HFFc6 (cell line): ENCODE measurements around the gene LEMD3. TPM values are rescaled to one million over a fixed set of nuclear protein-coding genes. Genes with fewer than 3 reads are reported as not detected.

Experiments used
- DNase-seq: peaks from one replicate; pipeline ENCODE4 v3.0.0-alpha.2; 2018
- H3K27ac Mint-ChIP-seq: 2 replicates; pipeline ENCODE4 v1.8.0; 2020; ENCODE audit warnings: mild to moderate bottlenecking, mixed read lengths
- H3K27me3 Mint-ChIP-seq: 2 replicates; pipeline ENCODE4 v1.8.0; 2021; ENCODE audit warnings: mild to moderate bottlenecking, moderate library complexity, mixed read lengths; ENCODE audit not compliant: insufficient read depth
- H3K36me3 Mint-ChIP-seq: 2 replicates; pipeline ENCODE4 v1.8.0; 2021; ENCODE audit warnings: low read depth, mixed read lengths
- H3K4me1 Mint-ChIP-seq: 2 replicates; pipeline ENCODE4 v1.8.0; 2020; ENCODE audit warnings: low read depth, mixed read lengths
- H3K4me3 Mint-ChIP-seq: 2 replicates; pipeline ENCODE4 v1.8.0; 2020; ENCODE audit warnings: mild to moderate bottlenecking, moderate library complexity, mixed read lengths
- H3K9me3 Mint-ChIP-seq: 2 replicates; pipeline ENCODE4 v1.8.0; 2020; ENCODE audit warnings: mild to moderate bottlenecking, mixed read lengths
- total RNA-seq, 6 experiments: library from RNA; stranded (reverse); fragmentation: NEBNext Ultra II Directional; extraction: Animal tissue kit (Norgen Biotek cat#: 25700); gene quantifications; 2 replicates in 1 of 6; 3 replicates in 5 of 6; pipeline ENCODE4 v1.2.3, GENCODE V29; 2021
- TF ChIP-seq, protein P1 (sequence below): fragments of 200-600 bp; sonication (generic); IDR thresholded peaks from 2 replicates; pipeline ENCODE4 v1.5.0; 2021; ENCODE audit warnings: antibody characterized with exemption, mild to moderate bottlenecking

The LEMD3 gene
- total RNA-seq, 6 experiments from 2014 or later = 16.7 to 21.5 (median 17.8) TPM

GRCh38 chr12:65293735-65294134 lies 124.4 kb downstream of the LEMD3 start:
- Mint-ChIP-seq H3K4me3 (no peak overlapping the region), H3K36me3 (peaks cover 11% of the 10 kb centered on the region), H3K27ac (no peak overlapping the region), H3K9me3 (peaks cover 5% of the 10 kb centered on the region; the same call in 1 of the 2 replicates), H3K27me3 (peaks cover 1% of the 10 kb centered on the region; the same call in 1 of the 2 replicates), H3K4me1 (peaks cover 32% of the 10 kb centered on the region)
- DNase-seq = no peak
- TF ChIP-seq, protein P1, sequence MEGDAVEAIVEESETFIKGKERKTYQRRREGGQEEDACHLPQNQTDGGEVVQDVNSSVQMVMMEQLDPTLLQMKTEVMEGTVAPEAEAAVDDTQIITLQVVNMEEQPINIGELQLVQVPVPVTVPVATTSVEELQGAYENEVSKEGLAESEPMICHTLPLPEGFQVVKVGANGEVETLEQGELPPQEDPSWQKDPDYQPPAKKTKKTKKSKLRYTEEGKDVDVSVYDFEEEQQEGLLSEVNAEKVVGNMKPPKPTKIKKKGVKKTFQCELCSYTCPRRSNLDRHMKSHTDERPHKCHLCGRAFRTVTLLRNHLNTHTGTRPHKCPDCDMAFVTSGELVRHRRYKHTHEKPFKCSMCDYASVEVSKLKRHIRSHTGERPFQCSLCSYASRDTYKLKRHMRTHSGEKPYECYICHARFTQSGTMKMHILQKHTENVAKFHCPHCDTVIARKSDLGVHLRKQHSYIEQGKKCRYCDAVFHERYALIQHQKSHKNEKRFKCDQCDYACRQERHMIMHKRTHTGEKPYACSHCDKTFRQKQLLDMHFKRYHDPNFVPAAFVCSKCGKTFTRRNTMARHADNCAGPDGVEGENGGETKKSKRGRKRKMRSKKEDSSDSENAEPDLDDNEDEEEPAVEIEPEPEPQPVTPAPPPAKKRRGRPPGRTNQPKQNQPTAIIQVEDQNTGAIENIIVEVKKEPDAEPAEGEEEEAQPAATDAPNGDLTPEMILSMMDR = no peak

DNA sequence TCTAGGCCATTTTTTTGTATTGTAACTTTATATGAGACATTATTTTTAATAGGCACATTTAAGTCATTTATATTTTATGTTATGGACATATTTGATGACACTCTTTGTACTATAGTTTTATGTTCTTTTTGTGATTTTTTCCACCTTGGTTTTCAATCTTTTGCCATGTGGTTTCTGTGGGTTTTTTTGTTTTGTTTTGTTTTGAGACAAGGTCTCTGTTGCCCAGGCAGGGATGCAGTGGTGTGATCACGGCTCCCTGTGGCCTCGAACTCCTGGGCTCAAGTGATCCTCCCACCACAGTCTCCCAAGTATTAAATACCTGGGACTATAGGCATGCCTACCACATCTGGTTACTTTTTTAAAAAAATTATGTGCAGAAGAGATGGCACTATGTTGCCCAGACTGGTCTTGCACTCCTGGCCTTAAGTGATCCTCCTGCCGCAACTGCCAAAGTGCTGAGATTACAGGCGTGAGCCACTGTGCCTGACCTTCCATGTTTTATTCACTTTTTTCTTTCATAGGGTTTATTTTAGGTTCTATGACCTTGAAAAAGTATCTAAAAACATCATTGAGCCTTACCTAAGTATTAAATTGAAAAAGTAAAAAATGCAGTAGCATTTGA lies 125.4 kb downstream of the LEMD3 start:
- TF ChIP-seq, protein P1 = no peak
- H3K4me3 Mint-ChIP-seq = no peak overlapping the region
- H3K36me3 Mint-ChIP-seq = peaks cover 15% of the 10 kb centered on the region
- peaks cover 5% of the 10 kb centered on the region; the same call in 1 of the 2 replicates for H3K9me3 Mint-ChIP-seq
- DNase-seq = no peak
- H3K27me3 Mint-ChIP-seq = peaks cover 1% of the 10 kb centered on the region; the same call in 1 of the 2 replicates
- H3K27ac Mint-ChIP-seq = no peak overlapping the region
- H3K4me1 Mint-ChIP-seq = peaks cover 40% of the 10 kb centered on the region

GRCh38 chr12:65296508-65297265 lies 127.3 kb downstream of the LEMD3 start:
- H3K27ac Mint-ChIP-seq = no peak overlapping the region; the same call in 1 of the 2 replicates
- H3K4me3 Mint-ChIP-seq = no peak overlapping the region
- TF ChIP-seq, protein P1 = no peak
- peaks cover 5% of the 10 kb centered on the region; the same call in 1 of the 2 replicates for H3K9me3 Mint-ChIP-seq
- H3K36me3 Mint-ChIP-seq = peaks cover 15% of the 10 kb centered on the region
- DNase-seq = no peak
- no peaks in the 10 kb centered on the region for H3K27me3 Mint-ChIP-seq
- peaks cover 49% of the 10 kb centered on the region for H3K4me1 Mint-ChIP-seq

Other genes starting within 250 kb of the LEMD3 start
- gene WIF1, start 48.3 kb upstream of the LEMD3 start, total RNA-seq = not detected
- gene MSRB3, start 109.1 kb downstream of the LEMD3 start, total RNA-seq = 100 to 1,000 TPM; 108 to 143 (median 127) TPM